CD8-positive, alpha-beta memory T cell (primary cell): ENCODE results near the gene AMZ2. TPM values are rescaled to one million over a fixed set of nuclear protein-coding genes. Genes with fewer than 3 reads are reported as not detected.
"Not testable (repeated sequence)": the region's sequence is repeated elsewhere in the genome, so short reads cannot be mapped to it uniquely, and the experiment has no call there.

Experiments used
- CTCF ChIA-PET: fragments of 350-600 bp; sonication (Branson Sonifier 250); formaldehyde crosslinking; loops from one replicate; lab custom pipeline; 2021; ENCODE audit warnings: antibody characterized with exemption; lab: Charles Lee
- POLR2A ChIA-PET: fragments of 350-600 bp; sonication (Branson Sonifier 250); formaldehyde crosslinking; loops from one replicate; lab custom pipeline; 2021; ENCODE audit warnings: antibody characterized with exemption; lab: Charles Lee
- DNase-seq, 5 donors: peaks; one replicate each; pipeline versions ENCODE4 v3.0.0 to v3.0.0-alpha.2; 2020 to 2022; ENCODE audit warnings: mixed read lengths in 1 of 5
- H3K27ac ChIP-seq: one replicate; pipeline ENCODE4 v1.7.0; 2013; ENCODE audit warnings: low read depth, mild to moderate bottlenecking, low read length, moderate library complexity
- H3K27me3 ChIP-seq: 2 replicates; pipeline ENCODE4 v1.7.0; 2013; ENCODE audit warnings: low read length, mild to moderate bottlenecking; ENCODE audit not compliant: insufficient read depth, poor library complexity, severe bottlenecking
- H3K36me3 ChIP-seq: 2 replicates; pipeline ENCODE4 v1.7.0; 2013; ENCODE audit warnings: mild to moderate bottlenecking, low read length, moderate library complexity; ENCODE audit not compliant: insufficient read depth
- H3K4me1 ChIP-seq: 2 replicates; pipeline ENCODE4 v1.7.0; 2013; ENCODE audit warnings: mild to moderate bottlenecking, low read length, moderate library complexity; ENCODE audit not compliant: insufficient read depth
- H3K4me3 ChIP-seq: 2 replicates; pipeline ENCODE4 v1.7.0; 2013; ENCODE audit warnings: mild to moderate bottlenecking, low read length
- H3K9me3 ChIP-seq: 2 replicates; pipeline ENCODE4 v1.7.0; 2013; ENCODE audit warnings: mild to moderate bottlenecking, low read length
- H3K27ac Mint-ChIP-seq, 8 donors: one replicate each; pipeline ENCODE4 v1.8.0; 2020 to 2021; ENCODE audit warnings: mixed read lengths in 8 of 8, mild to moderate bottlenecking in 6 of 8, inconsistent platforms in 3 of 8, moderate library complexity in 3 of 8
- H3K27me3 Mint-ChIP-seq, 2 donors: one replicate each; pipeline ENCODE4 v1.8.0; 2020 to 2021; ENCODE audit warnings: mixed read lengths in 2 of 2, mild to moderate bottlenecking in 1 of 2, moderate library complexity in 1 of 2
- H3K36me3 Mint-ChIP-seq, 3 donors: one replicate each; pipeline ENCODE4 v1.8.0; 2020 to 2021; ENCODE audit warnings: mixed read lengths in 3 of 3, inconsistent platforms in 1 of 3, mild to moderate bottlenecking in 1 of 3
- H3K4me1 Mint-ChIP-seq, 3 donors: one replicate each; pipeline ENCODE4 v1.8.0; 2020 to 2021; ENCODE audit warnings: mixed read lengths in 3 of 3, inconsistent platforms in 1 of 3, mild to moderate bottlenecking in 1 of 3
- H3K4me3 Mint-ChIP-seq, 7 donors: one replicate each; pipeline ENCODE4 v1.8.0; 2020 to 2021; ENCODE audit warnings: mixed read lengths in 7 of 7, mild to moderate bottlenecking in 6 of 7, moderate library complexity in 4 of 7, inconsistent platforms in 2 of 7
- H3K9me3 Mint-ChIP-seq, 5 donors: one replicate each; pipeline ENCODE4 v1.8.0; 2020 to 2022; ENCODE audit warnings: mixed read lengths in 5 of 5, mild to moderate bottlenecking in 3 of 5, moderate library complexity in 2 of 5, inconsistent platforms in 1 of 5
- polyA plus RNA-seq: library from polyadenylated mRNA; unstranded; fragments of 300-500 nt; fragmentation: Illumina TruSeq; gene quantifications from one replicate; pipeline ENCODE4 v1.2.3, GENCODE V29; 2021
- total RNA-seq, 2 experiments: library from RNA; stranded (reverse); gene quantifications; one replicate each; pipeline ENCODE4 v1.2.3, GENCODE V29; 2021

AMZ2 gene
- total and polyA plus RNA-seq, 3 experiments from 2014 or later = 113 to 141 (median 118) TPM

GRCh38 chr17:68222606-68223005, 25.2 kb upstream of the AMZ2 start:
- no peak overlapping the region for H3K27ac ChIP-seq
- H3K27me3 Mint-ChIP-seq = no peaks in the 10 kb centered on the region

DNA sequence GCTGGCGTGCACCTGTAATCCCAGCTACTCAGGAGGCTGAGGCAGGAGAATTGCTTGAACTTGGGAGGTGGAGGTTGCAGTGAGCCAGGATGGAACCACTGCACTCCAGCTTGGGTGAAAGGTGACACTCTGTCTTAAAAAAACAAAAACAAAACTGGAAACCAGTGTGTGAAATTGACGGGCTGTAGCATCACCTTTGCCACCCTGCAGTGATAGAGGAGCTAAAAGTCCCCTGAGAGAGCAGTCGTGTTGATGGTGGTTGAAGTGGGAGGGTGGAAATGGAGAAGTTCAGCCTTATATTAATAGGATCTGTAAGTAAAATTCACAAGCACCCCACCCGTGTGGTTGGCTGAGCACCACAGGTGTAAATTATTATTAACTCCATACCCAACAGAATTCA, 22.8 kb upstream of the AMZ2 start:
- not testable (repeated sequence) for H3K36me3 ChIP-seq, H3K27me3 ChIP-seq, H3K4me3 ChIP-seq, H3K4me1 ChIP-seq, H3K27me3 Mint-ChIP-seq, H3K9me3 ChIP-seq, H3K9me3 Mint-ChIP-seq, H3K27ac ChIP-seq
- H3K4me3 Mint-ChIP-seq = peak overlapping the region in 3 of 7 donors; percentile 11 to 33 (median 15)
- peak overlapping the region; percentile 42 to 94 (median 80) for H3K27ac Mint-ChIP-seq
- DNase-seq = peak in 1 of 5 donors; percentile 34
- H3K4me1 Mint-ChIP-seq = peaks cover 27 to 63% (median 47%) of the 10 kb centered on the region in 3 donors
- H3K36me3 Mint-ChIP-seq = peaks cover 5 to 45% (median 5%) of the 10 kb centered on the region in 3 donors
- ChIA-PET POLR2A (interaction anchor here (0.6 to 1.3 kb wide), 6 partner anchors 9 to 96 kb away, joined by 3 to 11 read pairs (median 4); no protein-coding TSS in a partner anchor), CTCF (interaction anchor here (0.6 to 1.3 kb wide), 4 partner anchors 9 to 31 kb away, joined by 3 to 4 read pairs (median 3); no protein-coding TSS in a partner anchor)

More at GRCh38 chr17:68222606-68223005, 25.2 kb upstream of the AMZ2 start:
- no peaks in the 10 kb centered on the region for H3K36me3 ChIP-seq
- no peaks in the 10 kb centered on the region for H3K27me3 ChIP-seq
- Mint-ChIP-seq H3K9me3 (no peaks in the 10 kb centered on the region), H3K4me1 (peaks cover 25 to 54% (median 37%) of the 10 kb centered on the region in 3 donors), H3K4me3 (no peak overlapping the region), H3K36me3 (peaks cover 0 to 43% (median 8%) of the 10 kb centered on the region in 3 donors), H3K27ac (peak overlapping the region in 7 of 8 donors; percentile 13 to 81 (median 51))
- no peak for DNase-seq
- no peak overlapping the region for H3K4me3 ChIP-seq
- POLR2A ChIA-PET = no interaction called here
- no peaks in the 10 kb centered on the region for H3K9me3 ChIP-seq
- no peaks in the 10 kb centered on the region for H3K4me1 ChIP-seq
- CTCF ChIA-PET = interaction anchor here (1.2 to 2.2 kb wide), 2 partner anchors 18 to 22 kb away, joined by 3 to 9 read pairs; no protein-coding TSS in a partner anchor

DNA sequence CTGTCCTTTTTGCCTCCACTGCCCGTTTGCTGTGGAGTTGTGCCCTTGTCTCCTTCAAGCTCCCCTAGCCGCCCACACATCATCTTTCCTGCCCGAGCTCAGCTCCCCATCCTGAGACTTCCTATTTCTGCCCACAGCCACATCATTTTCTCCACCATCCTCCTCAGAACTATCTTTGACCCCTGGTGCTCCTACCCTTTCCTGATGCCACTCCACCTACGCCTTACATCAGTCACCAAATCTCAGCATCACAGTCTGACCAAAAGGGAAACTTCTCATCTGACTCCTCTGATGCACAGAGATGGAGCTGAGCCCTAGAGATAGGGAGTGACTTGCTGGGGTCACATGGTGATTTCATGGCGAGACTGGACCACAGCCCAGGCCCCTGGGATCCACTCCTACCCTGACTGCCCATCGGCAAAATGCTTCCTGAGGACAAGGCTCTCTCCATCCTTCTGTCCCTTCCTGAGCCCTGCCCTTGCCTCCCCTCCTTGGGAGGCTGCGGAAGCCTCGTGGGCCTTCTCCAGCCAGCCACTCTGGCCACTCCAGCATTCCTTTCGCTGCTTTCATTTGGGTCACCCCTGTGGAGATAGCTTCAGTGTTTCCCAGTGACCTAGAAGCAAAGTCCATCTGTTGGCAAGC, 19.7 kb upstream of the AMZ2 start:
- H3K27ac Mint-ChIP-seq = peak overlapping the region; percentile 31 to 91 (median 78)
- H3K9me3 ChIP-seq, H3K4me3 Mint-ChIP-seq, H3K9me3 Mint-ChIP-seq, DNase-seq, H3K36me3 ChIP-seq, H3K27ac ChIP-seq, CTCF ChIA-PET, H3K27me3 Mint-ChIP-seq, H3K27me3 ChIP-seq, H3K4me3 ChIP-seq, H3K4me1 ChIP-seq: not testable (repeated sequence)
- POLR2A ChIA-PET = interaction anchor here (0.5 kb wide), 1 partner anchor 18 kb away, joined by 3 read pairs; no protein-coding TSS in a partner anchor
- peaks cover 2 to 34% (median 5%) of the 10 kb centered on the region in 3 donors for H3K36me3 Mint-ChIP-seq
- peaks cover 17 to 59% (median 43%) of the 10 kb centered on the region in 3 donors for H3K4me1 Mint-ChIP-seq

DNA sequence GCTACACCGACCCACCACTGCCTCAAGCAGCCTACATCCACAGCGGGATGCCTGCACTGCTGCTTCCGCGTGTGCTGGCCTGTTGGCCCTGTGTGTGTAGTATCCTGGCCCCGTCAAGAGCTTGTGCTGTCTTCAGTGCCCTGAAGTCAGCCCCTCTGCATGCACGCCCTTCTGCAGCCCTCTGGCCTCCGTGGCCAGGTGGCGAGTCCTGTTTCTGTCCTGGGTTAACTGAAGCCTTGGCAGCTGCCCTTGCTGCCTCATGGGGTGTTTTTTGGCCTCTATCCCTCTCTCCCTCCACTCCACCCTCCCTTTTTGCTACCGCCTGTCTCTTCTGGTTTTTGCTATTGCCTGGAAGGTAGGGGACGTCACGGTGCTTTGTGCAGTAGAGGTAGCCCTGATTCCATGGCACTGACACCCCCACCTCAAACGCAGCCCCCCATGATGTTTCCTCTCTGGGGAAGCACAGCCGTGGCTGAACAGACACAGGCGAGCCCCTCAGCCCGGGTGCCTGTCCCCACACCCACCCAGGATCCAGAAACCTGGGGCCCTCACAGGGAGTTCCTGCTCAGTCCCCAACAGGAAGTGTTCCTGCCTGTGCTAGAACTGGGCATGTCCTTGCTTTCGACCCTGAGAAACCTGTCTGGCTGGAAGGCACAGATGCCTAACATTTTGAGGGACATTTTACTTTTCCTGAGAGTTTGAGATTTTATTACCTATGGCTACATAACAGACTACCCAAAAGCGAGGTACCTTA, 18.8 kb upstream of the AMZ2 start:
- DNase-seq = no peak
- no peak overlapping the region for H3K4me3 ChIP-seq
- Mint-ChIP-seq H3K4me3 (no peak overlapping the region), H3K36me3 (peaks cover 2 to 34% (median 5%) of the 10 kb centered on the region in 3 donors), H3K4me1 (peaks cover 17 to 66% (median 44%) of the 10 kb centered on the region in 3 donors), H3K9me3 (no peaks in the 10 kb centered on the region), H3K27me3 (no peaks in the 10 kb centered on the region), H3K27ac (peak overlapping the region in 7 of 8 donors; percentile 48 to 94 (median 82))
- ChIA-PET CTCF (no interaction called here), POLR2A (no interaction called here)
- H3K36me3 ChIP-seq = no peaks in the 10 kb centered on the region
- H3K9me3 ChIP-seq = no peaks in the 10 kb centered on the region
- H3K27me3 ChIP-seq = no peaks in the 10 kb centered on the region
- H3K27ac ChIP-seq = no peak overlapping the region
- H3K4me1 ChIP-seq = peaks cover under 1% of the 10 kb centered on the region

- no peaks in the 10 kb centered on the region for H3K36me3 ChIP-seq
- peak overlapping the region in 5 of 8 donors; percentile 48 to 94 (median 72) for H3K27ac Mint-ChIP-seq
Measured at GRCh38 chr17:68229619-68230018, 18.2 kb upstream of the AMZ2 start.

DNA sequence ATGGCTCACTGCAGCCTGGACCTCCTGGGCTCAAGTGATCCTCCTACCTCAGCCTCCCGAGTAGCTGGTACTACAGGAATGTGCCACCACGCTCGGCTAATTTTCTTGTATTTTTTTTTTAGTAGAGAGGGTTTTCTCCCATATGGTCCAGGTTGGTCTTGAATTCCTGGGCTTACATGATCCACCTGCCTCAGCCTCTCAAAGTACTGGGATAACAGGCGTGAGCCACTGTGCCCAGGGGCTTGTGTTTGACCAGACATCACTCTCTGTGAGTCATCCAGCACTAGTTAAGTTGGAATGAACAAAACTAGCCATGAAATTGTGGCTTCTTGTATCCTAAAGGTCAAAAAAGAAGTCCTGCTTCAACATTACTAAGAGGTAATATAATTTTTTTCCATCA, 16.7 kb upstream of the AMZ2 start:
- H3K27me3 Mint-ChIP-seq, H3K36me3 ChIP-seq: not testable (repeated sequence)

More at GRCh38 chr17:68229619-68230018, 18.2 kb upstream of the AMZ2 start:
- H3K27me3 ChIP-seq = no peaks in the 10 kb centered on the region
- H3K4me3 Mint-ChIP-seq = no peak overlapping the region
- peaks cover 18 to 64% (median 47%) of the 10 kb centered on the region in 3 donors for H3K4me1 Mint-ChIP-seq
- DNase-seq = no peak
- H3K4me1 ChIP-seq = peaks cover 7% of the 10 kb centered on the region
- H3K27ac ChIP-seq = no peak overlapping the region
- peaks cover 2 to 33% (median 5%) of the 10 kb centered on the region in 3 donors for H3K36me3 Mint-ChIP-seq
- no peaks in the 10 kb centered on the region for H3K27me3 Mint-ChIP-seq
- ChIA-PET CTCF (no interaction called here), POLR2A (no interaction called here)
- H3K4me3 ChIP-seq = no peak overlapping the region
- H3K9me3 Mint-ChIP-seq = no peaks in the 10 kb centered on the region
- H3K9me3 ChIP-seq = no peaks in the 10 kb centered on the region

GRCh38 chr17:68231541-68231940, 16.3 kb upstream of the AMZ2 start:
- peaks cover 2 to 32% (median 5%) of the 10 kb centered on the region in 3 donors for H3K36me3 Mint-ChIP-seq
- Histone ChIP-seq H3K9me3 (no peaks in the 10 kb centered on the region), H3K36me3 (no peaks in the 10 kb centered on the region), H3K27ac (no peak overlapping the region), H3K4me3 (no peak overlapping the region), H3K27me3 (no peaks in the 10 kb centered on the region), H3K4me1 (peaks cover 16% of the 10 kb centered on the region)
- POLR2A ChIA-PET = no interaction called here
- H3K4me3 Mint-ChIP-seq = no peak overlapping the region
- H3K27me3 Mint-ChIP-seq = no peaks in the 10 kb centered on the region
- DNase-seq = no peak
- peaks cover 17 to 60% (median 51%) of the 10 kb centered on the region in 3 donors for H3K4me1 Mint-ChIP-seq
- no peaks in the 10 kb centered on the region for H3K9me3 Mint-ChIP-seq
- no peak overlapping the region for H3K27ac Mint-ChIP-seq
- CTCF ChIA-PET = no interaction called here

More for the DNA sequence above, 16.7 kb upstream of the AMZ2 start:
- H3K4me1 Mint-ChIP-seq = peaks cover 17 to 64% (median 51%) of the 10 kb centered on the region in 3 donors
- POLR2A ChIA-PET, H3K27ac ChIP-seq, DNase-seq, H3K4me3 ChIP-seq, CTCF ChIA-PET, H3K4me3 Mint-ChIP-seq, H3K9me3 Mint-ChIP-seq, H3K9me3 ChIP-seq, H3K27me3 ChIP-seq: not testable (repeated sequence)
- H3K27ac Mint-ChIP-seq = peak overlapping the region in 1 of 8 donors; percentile 70
- peaks cover 16% of the 10 kb centered on the region for H3K4me1 ChIP-seq
- H3K36me3 Mint-ChIP-seq = peaks cover 2 to 32% (median 5%) of the 10 kb centered on the region in 3 donors
